ENCODE results near the gene ANO7. TPM values are rescaled to one million over a fixed set of nuclear protein-coding genes. Genes with fewer than 3 reads are reported as not detected.

The ANO7 gene
- total RNA-seq, 5 donors from 2014 or later (not counting 1 experiment from before 2014, with no cell fraction given), result 0.53 to 0.60 (median 0.53) TPM; not detected in 2

- no peak overlapping the region for H3K4me3 Mint-ChIP-seq
- no peaks in the 10 kb centered on the region for H3K9me3 Mint-ChIP-seq
- ATAC-seq (replicated peaks in 1 of 4), result no peak
- Histone ChIP-seq H3K4me1 (ENCODE audit: control insufficient read depth in 1 of 2, extremely low read depth in 1 of 2, insufficient read depth in 2 of 2, low read length in 2 of 2) (no peaks in the 10 kb centered on the region), H3K27me3 (replicated peaks in 1 of 2; ENCODE audit: control insufficient read depth in 2 of 2, extremely low read depth in 1 of 2, insufficient read depth in 2 of 2, low read length in 1 of 2) (no peaks in the 10 kb centered on the region), H3K4me3 (ENCODE audit: control insufficient read depth in 1 of 2, extremely low read depth in 1 of 2, low read length in 1 of 2) (no peak overlapping the region), H3K27ac (ENCODE audit: low read length) (no peak overlapping the region), H3K9me3 (no peaks in the 10 kb centered on the region), H3K36me3 (ENCODE audit: control insufficient read depth in 2 of 2, extremely low read depth in 1 of 2, insufficient read depth in 1 of 2, low read length in 1 of 2) (peaks cover 42 to 93% of the 10 kb centered on the region in 2 donors)
- no peaks in the 10 kb centered on the region for H3K4me1 Mint-ChIP-seq
- H3K36me3 Mint-ChIP-seq, result peaks cover 85% of the 10 kb centered on the region
- POLR2A ChIA-PET, result no interaction called here
- H3K27me3 Mint-ChIP-seq, result no peaks in the 10 kb centered on the region
- DNase-seq, result no peak
- no peak overlapping the region for H3K27ac Mint-ChIP-seq
- CTCF ChIA-PET, result no interaction called here
- 97% methylated on average over 9 of the region's 14 CpGs for WGBS (ENCODE audit: insufficient coverage)
Measured at GRCh38 chr2:241242306-241242705, 53.8 kb downstream of the ANO7 start.

GRCh38 chr2:241244368-241244767 lies 55.9 kb downstream of the ANO7 start:
- H3K9me3 ChIP-seq, result no peaks in the 10 kb centered on the region
- H3K4me1 ChIP-seq (ENCODE audit: control insufficient read depth in 1 of 2, extremely low read depth in 1 of 2, insufficient read depth in 2 of 2, low read length in 2 of 2), result no peaks in the 10 kb centered on the region
- ChIA-PET CTCF (interaction anchor here in 1 of 2 donors (0.6 kb wide), 1 partner anchor 94 kb away, joined by 3 read pairs; the partner anchor contains the start of gene PPP1R7), POLR2A (no interaction called here)
- Mint-ChIP-seq H3K27me3 (no peaks in the 10 kb centered on the region), H3K4me1 (no peaks in the 10 kb centered on the region), H3K27ac (no peak overlapping the region), H3K4me3 (no peak overlapping the region), H3K9me3 (no peaks in the 10 kb centered on the region), H3K36me3 (peaks cover 85% of the 10 kb centered on the region)
- ATAC-seq (replicated peaks in 1 of 4) (no peak), DNase-seq (no peak)
- peaks cover 29 to 93% of the 10 kb centered on the region in 2 donors for H3K36me3 ChIP-seq (ENCODE audit: control insufficient read depth in 2 of 2, extremely low read depth in 1 of 2, insufficient read depth in 1 of 2, low read length in 1 of 2)
- no peak overlapping the region for H3K27ac ChIP-seq (ENCODE audit: low read length)
- 100% methylated on average over 2 of the region's 6 CpGs for WGBS (ENCODE audit: insufficient coverage)
- H3K4me3 ChIP-seq (ENCODE audit: control insufficient read depth in 1 of 2, extremely low read depth in 1 of 2, low read length in 1 of 2), result no peak overlapping the region
- H3K27me3 ChIP-seq (replicated peaks in 1 of 2; ENCODE audit: control insufficient read depth in 2 of 2, extremely low read depth in 1 of 2, insufficient read depth in 2 of 2, low read length in 1 of 2), result no peaks in the 10 kb centered on the region

GRCh38 chr2:241248289-241248688 lies 59.8 kb downstream of the ANO7 start:
- Histone ChIP-seq H3K9me3 (no peaks in the 10 kb centered on the region), H3K27ac (ENCODE audit: low read length) (no peak overlapping the region), H3K4me3 (ENCODE audit: control insufficient read depth in 1 of 2, extremely low read depth in 1 of 2, low read length in 1 of 2) (no peak overlapping the region), H3K4me1 (ENCODE audit: control insufficient read depth in 1 of 2, extremely low read depth in 1 of 2, insufficient read depth in 2 of 2, low read length in 2 of 2) (no peaks in the 10 kb centered on the region), H3K27me3 (replicated peaks in 1 of 2; ENCODE audit: control insufficient read depth in 2 of 2, extremely low read depth in 1 of 2, insufficient read depth in 2 of 2, low read length in 1 of 2) (no peaks in the 10 kb centered on the region), H3K36me3 (ENCODE audit: control insufficient read depth in 2 of 2, extremely low read depth in 1 of 2, insufficient read depth in 1 of 2, low read length in 1 of 2) (peaks cover 16 to 93% of the 10 kb centered on the region in 2 donors)
- no peak for ATAC-seq (replicated peaks in 1 of 4)
- CTCF ChIA-PET, result no interaction called here
- Mint-ChIP-seq H3K27me3 (no peaks in the 10 kb centered on the region), H3K27ac (no peak overlapping the region), H3K36me3 (peaks cover 75% of the 10 kb centered on the region), H3K4me1 (no peaks in the 10 kb centered on the region), H3K4me3 (no peak overlapping the region), H3K9me3 (no peaks in the 10 kb centered on the region)
- WGBS (ENCODE audit: insufficient coverage), result 98% methylated on average over 11 of the region's 11 CpGs
- POLR2A ChIA-PET, result no interaction called here
- no peak for DNase-seq

- ATAC-seq (replicated peaks in 1 of 4) (no peak), DNase-seq (no peak)
- Mint-ChIP-seq H3K36me3 (peaks cover 76% of the 10 kb centered on the region), H3K9me3 (no peaks in the 10 kb centered on the region), H3K27me3 (no peaks in the 10 kb centered on the region), H3K4me1 (no peaks in the 10 kb centered on the region), H3K4me3 (no peak overlapping the region), H3K27ac (no peak overlapping the region)
- Histone ChIP-seq H3K36me3 (ENCODE audit: control insufficient read depth in 2 of 2, extremely low read depth in 1 of 2, insufficient read depth in 1 of 2, low read length in 1 of 2) (peaks cover 18 to 94% of the 10 kb centered on the region in 2 donors), H3K4me1 (ENCODE audit: control insufficient read depth in 1 of 2, extremely low read depth in 1 of 2, insufficient read depth in 2 of 2, low read length in 2 of 2) (no peaks in the 10 kb centered on the region), H3K27me3 (replicated peaks in 1 of 2; ENCODE audit: control insufficient read depth in 2 of 2, extremely low read depth in 1 of 2, insufficient read depth in 2 of 2, low read length in 1 of 2) (no peaks in the 10 kb centered on the region), H3K9me3 (no peaks in the 10 kb centered on the region), H3K27ac (ENCODE audit: low read length) (no peak overlapping the region), H3K4me3 (ENCODE audit: control insufficient read depth in 1 of 2, extremely low read depth in 1 of 2, low read length in 1 of 2) (no peak overlapping the region)
- ChIA-PET POLR2A (no interaction called here), CTCF (no interaction called here)
- 98% methylated on average over 6 of the region's 6 CpGs for WGBS (ENCODE audit: insufficient coverage)
Measured at GRCh38 chr2:241248897-241249296, 60.4 kb downstream of the ANO7 start.

GRCh38 chr2:241249654-241250053 lies 61.2 kb downstream of the ANO7 start:
- ChIA-PET CTCF (no interaction called here), POLR2A (no interaction called here)
- H3K27ac ChIP-seq (ENCODE audit: low read length), result no peak overlapping the region
- peaks cover 22 to 94% of the 10 kb centered on the region in 2 donors for H3K36me3 ChIP-seq (ENCODE audit: control insufficient read depth in 2 of 2, extremely low read depth in 1 of 2, insufficient read depth in 1 of 2, low read length in 1 of 2)
- Mint-ChIP-seq H3K27me3 (no peaks in the 10 kb centered on the region), H3K4me1 (no peaks in the 10 kb centered on the region), H3K36me3 (peaks cover 72% of the 10 kb centered on the region), H3K27ac (no peak overlapping the region), H3K9me3 (no peaks in the 10 kb centered on the region), H3K4me3 (no peak overlapping the region)
- no peak for ATAC-seq (replicated peaks in 1 of 4)
- no peak for DNase-seq
- WGBS (ENCODE audit: insufficient coverage), result 100% methylated on average over 14 of the region's 14 CpGs
- no peaks in the 10 kb centered on the region for H3K27me3 ChIP-seq (replicated peaks in 1 of 2; ENCODE audit: control insufficient read depth in 2 of 2, extremely low read depth in 1 of 2, insufficient read depth in 2 of 2, low read length in 1 of 2)
- no peak overlapping the region for H3K4me3 ChIP-seq (ENCODE audit: control insufficient read depth in 1 of 2, extremely low read depth in 1 of 2, low read length in 1 of 2)
- no peaks in the 10 kb centered on the region for H3K4me1 ChIP-seq (ENCODE audit: control insufficient read depth in 1 of 2, extremely low read depth in 1 of 2, insufficient read depth in 2 of 2, low read length in 2 of 2)
- no peaks in the 10 kb centered on the region for H3K9me3 ChIP-seq

- Histone ChIP-seq H3K4me3 (ENCODE audit: control insufficient read depth in 1 of 2, extremely low read depth in 1 of 2, low read length in 1 of 2) (no peak overlapping the region), H3K27ac (ENCODE audit: low read length) (no peak overlapping the region), H3K36me3 (ENCODE audit: control insufficient read depth in 2 of 2, extremely low read depth in 1 of 2, insufficient read depth in 1 of 2, low read length in 1 of 2) (peaks cover 28 to 88% of the 10 kb centered on the region in 2 donors), H3K9me3 (no peaks in the 10 kb centered on the region), H3K27me3 (replicated peaks in 1 of 2; ENCODE audit: control insufficient read depth in 2 of 2, extremely low read depth in 1 of 2, insufficient read depth in 2 of 2, low read length in 1 of 2) (no peaks in the 10 kb centered on the region), H3K4me1 (ENCODE audit: control insufficient read depth in 1 of 2, extremely low read depth in 1 of 2, insufficient read depth in 2 of 2, low read length in 2 of 2) (no peaks in the 10 kb centered on the region)
- peaks cover 0 to 2% (median 0%) of the 10 kb centered on the region in 3 donors for H3K4me1 Mint-ChIP-seq
- H3K27me3 Mint-ChIP-seq, result no peaks in the 10 kb centered on the region
- H3K27ac Mint-ChIP-seq, result no peak overlapping the region
- 98% methylated on average over 10 of the region's 14 CpGs for WGBS (ENCODE audit: insufficient coverage)
- ATAC-seq (replicated peaks in 1 of 4) (no peak), DNase-seq (no peak)
- ChIA-PET POLR2A (no interaction called here), CTCF (no interaction called here)
- no peak overlapping the region for H3K4me3 Mint-ChIP-seq
- H3K36me3 Mint-ChIP-seq, result peaks cover 75% of the 10 kb centered on the region
- H3K9me3 Mint-ChIP-seq, result no peaks in the 10 kb centered on the region
Measured at GRCh38 chr2:241252778-241253475, 64.5 kb downstream of the ANO7 start.
